Hematopoietic multipotent progenitor cell treated with erythropoietin and hydrocortisone succinate and interleukin-3 and kit ligand, for 17 days (in vitro differentiated cells): Measurements from ENCODE around the gene LAMB3.

Experiments used
- DNase-seq: peaks from one replicate; pipeline ENCODE4 v3.0.0-alpha.2; 2015; ENCODE audit warnings: low spot score

The LAMB3 gene

DNA sequence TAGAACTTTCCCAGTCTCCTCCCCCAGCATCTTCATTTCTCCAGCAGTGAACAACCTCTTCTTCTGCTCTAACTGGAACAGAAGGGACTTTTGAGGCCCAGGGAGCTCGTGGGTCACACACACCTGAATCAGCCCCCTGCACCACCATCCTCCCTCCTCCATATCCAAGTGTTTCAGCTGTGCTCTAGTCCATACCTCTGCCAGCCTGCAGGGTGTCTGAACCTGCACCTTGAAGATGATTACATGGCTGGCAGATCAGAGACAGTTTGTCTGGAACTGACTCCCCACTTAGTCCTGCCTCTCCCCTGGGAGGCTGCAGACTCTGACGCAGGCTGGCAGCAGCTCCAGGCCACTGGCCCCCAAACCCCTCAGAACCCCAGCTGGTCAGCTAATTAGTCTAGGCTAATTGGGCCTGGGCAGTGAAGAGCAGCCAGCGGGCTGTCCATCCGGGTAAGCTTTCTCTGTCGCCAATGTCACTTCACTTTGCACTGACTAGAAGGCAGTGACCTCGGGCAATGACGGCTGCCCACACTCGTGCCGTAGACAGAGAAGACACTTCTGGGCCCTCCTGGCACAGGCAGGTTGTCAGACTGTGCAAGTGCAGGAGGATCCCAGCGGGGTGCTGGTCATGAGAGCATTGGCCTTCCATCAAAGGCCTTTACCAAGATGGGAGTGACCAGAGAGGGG is 56.5 kb downstream of the LAMB3 start:
- DNase-seq: no peak

DNA sequence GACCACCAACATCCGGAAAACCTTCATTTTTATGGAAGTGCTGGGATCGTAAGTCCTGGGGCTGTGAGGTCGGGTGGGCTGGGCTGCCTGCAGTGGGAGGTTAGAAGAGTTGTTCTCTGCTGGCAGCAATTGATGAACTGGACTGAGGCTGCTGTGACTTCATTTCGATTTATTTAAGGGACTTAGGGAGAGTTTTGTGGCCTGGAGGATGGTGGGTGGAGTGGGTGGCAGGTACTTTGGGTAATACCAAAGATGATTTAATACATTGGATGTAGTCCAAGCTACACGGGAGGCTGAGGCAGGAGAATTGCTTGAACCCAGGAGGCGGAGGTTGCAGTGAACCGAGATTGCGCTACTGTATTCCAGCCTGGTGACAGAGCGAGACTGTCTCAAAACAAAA is 57.2 kb downstream of the LAMB3 start:
- no peak for DNase-seq

DNA sequence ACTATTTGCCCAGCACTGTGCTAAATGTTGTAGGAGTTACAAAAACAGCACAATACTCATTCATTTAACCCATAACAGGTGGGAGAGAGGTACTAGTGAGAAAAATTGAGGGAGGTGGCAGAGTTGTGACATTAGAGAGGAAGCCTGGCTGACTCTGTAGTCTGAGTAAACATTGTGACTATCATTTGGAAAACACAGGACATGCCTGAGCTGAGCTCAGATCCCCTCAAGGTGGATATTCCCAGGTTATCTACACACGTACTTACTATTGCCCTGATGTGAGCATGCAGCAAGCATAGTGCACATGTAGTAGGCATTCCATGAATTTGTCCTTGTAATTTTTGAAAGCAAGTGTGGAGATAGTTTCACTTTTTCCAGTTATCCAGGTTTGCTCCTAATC is 57.8 kb downstream of the LAMB3 start:
- no peak for DNase-seq

DNA sequence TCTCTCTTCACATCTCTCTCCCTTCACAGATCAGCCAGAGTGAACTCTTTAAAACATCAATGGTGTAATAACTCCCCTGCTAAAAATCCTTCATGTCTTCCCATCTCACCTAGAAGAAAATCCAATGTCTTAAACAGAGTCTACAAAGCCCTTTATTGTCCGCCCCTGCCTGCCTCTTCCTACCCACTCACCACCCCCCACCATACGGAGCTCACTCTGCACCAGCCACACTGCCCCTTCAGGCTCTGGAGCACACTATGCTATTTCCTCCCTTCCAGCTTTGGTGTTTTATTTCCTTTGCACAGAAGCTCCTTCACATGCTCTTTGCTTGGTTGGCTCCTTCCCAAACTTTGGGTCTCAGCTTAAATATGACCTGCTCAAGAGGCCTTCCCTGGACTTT is 58.5 kb downstream of the LAMB3 start:
- no peak for DNase-seq

DNA sequence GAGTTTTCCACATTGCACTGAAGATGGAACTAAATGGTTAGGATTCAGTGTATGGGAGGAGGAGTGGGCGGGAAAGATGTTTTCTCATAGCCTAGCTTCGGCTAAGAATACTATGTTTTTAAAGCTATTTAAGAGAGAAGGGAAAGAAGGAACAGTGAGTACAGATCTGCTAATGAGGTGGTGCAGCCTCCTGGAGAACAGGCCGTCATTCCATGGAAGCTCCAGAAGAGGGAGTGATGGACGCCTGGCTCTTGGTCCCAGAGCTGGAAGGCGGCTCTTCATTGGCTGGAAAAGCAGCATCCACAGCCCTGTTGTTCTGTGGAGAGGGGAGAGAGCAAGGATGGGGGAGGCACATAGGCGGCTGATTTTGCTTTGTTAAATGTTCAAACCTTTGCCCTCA is 61.8 kb downstream of the LAMB3 start:
- no peak for DNase-seq

DNA sequence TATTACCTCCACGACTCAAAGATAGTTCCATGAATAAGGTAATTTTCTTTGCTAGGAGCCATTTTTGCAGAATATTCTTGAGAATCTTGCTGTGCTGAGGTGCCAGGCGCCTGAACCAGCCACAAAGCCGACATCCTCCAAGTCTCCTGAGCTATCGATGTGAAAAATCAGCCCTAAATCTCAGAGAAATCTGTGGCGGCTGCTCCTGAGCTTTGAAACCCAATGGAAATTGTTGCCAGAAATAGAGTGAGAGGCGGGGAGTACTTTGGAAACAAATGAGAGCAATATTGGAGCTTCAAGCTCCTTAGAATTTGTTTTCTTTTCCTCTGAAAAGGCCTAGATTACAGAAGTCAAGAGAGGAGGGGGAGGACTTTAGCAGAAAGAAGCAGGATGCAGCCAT is 62.4 kb downstream of the LAMB3 start:
- DNase-seq: no peak

DNA sequence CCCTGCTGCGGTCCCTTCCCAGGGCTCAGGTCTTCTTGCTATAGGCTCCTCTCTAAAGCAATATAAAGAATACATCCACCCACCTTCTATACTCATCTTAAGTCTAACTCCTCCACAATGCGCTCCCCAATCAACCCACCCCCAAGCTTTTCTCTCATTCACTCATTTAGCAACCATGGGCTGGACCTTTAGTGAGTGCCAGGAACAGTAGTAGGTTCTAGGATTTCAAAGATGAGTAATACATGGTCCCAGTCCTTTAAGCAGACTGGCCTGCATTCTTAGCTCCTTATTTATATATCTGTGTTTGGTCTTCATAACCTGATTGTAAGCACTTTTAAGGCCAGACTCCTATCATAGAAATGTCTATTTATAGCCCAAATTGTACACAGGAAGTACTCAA is 62.8 kb downstream of the LAMB3 start:
- DNase-seq: no peak

DNA sequence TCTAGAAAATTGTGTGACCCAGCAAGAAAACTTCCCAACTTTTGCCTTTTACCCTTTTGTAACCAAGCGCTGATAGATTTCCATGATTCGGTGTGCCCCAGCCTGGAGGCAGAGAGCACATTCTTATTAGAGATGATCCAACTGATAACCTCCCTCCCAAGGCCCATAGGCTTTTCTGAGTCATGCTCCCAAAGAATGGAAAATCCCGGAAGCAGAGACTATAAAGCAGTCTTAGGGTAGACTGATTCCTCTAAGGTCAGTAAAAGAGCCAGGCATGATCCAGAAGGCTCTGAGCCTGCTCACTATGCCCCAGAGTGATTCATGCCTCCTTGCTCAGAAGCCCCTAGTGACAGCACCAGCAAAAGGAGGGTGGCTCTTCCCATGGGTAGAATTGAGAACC is 64.4 kb downstream of the LAMB3 start:
- no peak for DNase-seq

DNA sequence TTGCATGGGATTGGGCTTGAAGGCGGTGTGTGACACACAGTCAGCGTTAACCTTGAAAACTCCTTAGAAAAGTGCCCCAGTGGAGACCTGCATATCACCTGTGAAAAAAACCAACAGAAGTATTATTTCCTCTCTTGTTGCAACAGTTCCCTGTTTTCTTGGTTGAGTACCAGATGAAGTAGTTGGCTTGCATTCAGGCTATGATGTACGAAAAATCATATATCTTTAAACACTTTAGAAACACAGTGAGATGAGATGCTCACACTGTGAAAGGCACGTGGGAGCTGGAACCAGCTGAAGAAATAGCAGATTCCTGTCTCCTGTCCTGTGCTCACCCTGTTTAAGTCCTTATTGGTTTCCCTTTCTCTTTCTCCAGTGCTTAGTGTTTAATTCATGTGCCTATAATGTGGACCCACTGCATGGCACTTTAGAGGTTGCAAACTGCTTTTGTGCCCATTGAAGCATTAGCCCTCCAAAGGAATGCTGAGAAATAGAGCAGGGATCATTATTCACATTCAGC is 65.9 kb downstream of the LAMB3 start:
- no peak for DNase-seq

DNA sequence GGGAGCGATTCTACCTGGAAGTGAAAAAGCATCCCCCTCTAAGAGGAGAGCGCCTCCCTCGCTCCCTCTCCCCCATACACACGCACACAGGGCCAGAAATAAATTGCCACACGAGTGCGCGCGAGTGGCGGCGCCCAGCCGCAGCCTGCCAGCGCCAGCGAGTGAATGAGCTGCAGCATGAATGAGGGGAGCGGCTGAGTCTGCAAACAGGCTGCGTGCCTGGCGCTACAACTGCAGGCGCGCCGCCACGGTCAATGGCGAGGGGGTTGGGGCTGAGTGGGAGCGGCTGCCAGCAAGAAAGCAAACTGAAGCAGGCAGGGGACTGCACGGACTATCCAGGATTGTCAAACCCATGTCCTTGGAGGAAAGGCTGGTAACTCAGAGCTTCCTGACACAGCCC is 66.6 kb downstream of the LAMB3 start:
- no peak for DNase-seq

DNA sequence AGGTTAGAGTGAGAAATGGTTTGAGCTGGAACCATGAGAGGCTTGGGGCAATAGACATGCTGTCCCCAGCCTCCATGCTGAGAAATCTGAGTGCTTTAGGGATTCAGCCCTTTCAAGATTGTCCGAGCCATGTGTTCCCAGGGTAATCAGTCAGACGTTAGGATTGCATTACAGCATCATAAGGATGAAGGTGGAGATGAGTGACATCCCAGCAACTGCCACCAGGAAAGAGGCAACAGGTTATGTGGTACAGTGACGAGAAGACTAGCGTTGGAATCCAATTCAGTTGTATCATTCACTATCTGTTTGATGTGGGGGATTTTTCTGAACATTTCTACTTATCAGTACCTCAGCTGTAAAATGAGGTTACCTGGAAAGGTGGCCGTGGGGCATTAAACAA is 67.0 kb downstream of the LAMB3 start:
- DNase-seq: no peak

DNA sequence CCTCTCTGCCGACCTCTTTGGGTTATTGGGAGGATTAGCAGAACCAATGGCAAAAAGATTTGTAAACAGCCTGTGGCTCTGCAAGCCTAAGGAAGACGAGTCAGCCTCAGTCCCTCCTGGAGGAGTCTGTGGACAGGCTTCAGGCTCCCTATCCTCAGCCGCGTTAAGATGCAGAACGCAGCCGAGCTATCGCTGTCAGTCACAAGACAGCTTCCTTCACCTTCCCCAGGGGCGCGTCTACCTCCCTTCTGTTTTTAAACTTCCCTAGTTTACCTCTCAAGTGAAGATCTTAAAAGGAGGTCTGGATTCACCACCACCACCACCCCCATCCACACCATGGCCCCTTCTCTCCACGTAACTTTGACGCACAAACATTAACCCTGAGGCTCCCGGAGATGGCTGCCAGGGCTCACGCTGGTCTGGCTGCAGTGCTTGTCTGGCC is 68.0 kb downstream of the LAMB3 start:
- no peak for DNase-seq

DNA sequence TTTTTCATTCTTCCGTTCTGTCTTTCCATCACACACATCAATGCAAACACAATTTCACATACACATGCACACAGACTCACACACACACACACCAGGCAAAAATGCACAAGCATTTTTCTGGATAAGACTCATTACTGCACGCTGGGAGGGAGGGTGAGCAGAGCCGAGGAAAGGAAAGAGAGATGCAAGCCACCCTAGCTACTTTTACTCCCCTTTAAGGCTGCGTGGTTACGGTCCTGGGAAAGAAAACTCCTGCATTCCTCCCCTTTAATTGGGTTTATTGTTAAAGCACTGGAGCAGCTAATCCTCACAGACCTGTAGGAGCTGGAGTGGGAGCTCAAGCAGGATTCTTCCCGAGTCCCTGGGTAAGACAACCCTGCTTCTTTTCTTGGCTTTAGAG is 68.8 kb downstream of the LAMB3 start, which contains the start of gene CAMK1G:
Gene CAMK1G, plus strand, starts transcription at position 307 of the 400 bp plus-strand sequence. CDS start 11,270 bp downstream, outside the sequence.
- no peak for DNase-seq

DNA sequence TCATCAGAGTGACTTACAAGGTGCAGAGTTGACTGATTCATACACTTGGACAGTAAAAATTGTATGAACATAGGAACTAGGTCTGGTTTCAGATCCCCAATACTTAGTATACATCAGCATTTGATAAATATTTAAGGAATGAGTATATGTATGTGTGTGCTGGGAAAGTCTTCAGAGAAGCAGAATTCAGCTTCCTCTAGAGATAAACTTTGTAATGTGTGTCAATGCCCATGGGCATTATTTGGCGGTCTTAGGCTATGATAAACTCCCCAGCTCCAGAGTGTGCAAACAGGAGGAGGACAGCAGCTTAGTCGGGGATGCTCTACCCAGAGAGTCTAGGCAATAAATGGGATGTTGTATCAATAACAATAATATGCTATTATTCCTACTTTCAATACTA is 71.6 kb downstream of the LAMB3 start:
- no peak for DNase-seq

DNA sequence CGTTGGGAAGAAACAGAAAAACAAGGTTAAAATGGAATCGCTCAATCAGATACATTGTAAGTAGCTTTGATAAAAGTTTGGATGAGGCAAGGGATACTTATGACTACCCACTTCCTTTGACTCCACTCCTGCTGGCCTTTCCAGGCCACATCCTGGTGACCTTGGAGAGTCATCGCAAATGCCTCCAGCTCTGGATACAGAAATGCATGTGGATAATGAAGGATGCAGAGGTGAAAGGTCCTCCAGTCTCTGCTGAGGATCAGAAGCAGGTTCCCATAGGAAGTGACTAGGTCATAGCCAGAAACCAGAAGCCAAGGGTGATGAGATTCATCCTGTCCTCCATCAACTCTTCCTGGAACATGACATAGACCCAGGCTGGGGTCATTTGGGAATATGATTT is 74.9 kb downstream of the LAMB3 start:
- no peak for DNase-seq

DNA sequence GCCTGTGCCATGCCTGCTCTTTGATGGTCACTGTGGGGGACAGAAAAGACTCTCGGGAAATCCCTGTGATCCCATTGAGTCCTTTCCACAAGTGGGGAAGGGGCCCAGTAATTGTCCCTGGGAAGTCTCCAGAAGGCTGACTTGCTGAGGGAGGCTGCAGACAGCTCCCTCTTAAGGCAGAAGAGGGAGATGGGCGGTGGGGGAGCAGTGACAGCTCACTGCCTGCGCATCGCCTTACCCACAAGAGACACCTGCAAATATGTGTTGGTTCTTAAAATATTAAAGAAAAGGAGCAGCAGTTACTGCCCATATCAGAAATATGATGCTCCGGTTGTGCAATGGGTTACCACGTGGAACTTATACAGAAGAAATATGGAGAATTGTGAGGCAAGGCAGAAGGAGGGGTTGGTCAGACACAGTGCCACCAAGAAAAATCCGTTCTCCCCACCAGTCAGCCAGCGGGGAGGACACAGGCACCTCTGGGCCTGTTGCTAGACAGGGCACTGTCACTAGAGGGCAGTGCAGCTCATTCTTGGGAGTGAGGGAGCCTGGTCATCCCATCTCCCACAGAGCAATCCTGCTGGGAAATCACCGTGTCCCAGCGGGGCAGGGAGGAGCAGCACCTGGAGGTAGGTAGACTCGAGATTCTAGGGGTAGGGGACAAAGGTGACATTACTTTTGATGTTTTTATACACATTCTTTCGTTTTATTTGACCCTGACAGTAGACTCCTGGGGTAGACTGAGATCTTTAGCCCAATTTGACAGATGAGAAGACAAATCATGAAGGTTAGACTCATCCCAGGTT is 75.6 kb downstream of the LAMB3 start:
- DNase-seq: peak; percentile 71

DNA sequence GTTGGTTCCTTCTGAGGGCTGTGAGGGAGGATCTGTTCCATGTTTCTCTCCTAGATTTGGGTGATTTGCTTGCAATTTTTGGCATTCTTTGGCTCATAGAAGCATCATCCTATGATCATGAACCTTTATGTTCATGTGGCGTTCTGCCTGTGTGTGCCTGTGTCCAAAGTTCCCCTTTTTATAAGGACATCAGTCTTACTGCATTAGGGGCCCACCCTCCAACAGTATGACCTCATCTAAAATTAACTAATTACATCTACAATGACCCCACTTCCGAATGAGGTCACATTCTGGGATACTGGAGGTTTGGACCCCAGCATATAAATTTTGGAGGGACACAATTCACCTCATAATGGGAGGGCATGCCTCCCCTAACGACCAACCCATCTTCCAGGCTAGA is 81.5 kb downstream of the LAMB3 start:
- DNase-seq: no peak

DNA sequence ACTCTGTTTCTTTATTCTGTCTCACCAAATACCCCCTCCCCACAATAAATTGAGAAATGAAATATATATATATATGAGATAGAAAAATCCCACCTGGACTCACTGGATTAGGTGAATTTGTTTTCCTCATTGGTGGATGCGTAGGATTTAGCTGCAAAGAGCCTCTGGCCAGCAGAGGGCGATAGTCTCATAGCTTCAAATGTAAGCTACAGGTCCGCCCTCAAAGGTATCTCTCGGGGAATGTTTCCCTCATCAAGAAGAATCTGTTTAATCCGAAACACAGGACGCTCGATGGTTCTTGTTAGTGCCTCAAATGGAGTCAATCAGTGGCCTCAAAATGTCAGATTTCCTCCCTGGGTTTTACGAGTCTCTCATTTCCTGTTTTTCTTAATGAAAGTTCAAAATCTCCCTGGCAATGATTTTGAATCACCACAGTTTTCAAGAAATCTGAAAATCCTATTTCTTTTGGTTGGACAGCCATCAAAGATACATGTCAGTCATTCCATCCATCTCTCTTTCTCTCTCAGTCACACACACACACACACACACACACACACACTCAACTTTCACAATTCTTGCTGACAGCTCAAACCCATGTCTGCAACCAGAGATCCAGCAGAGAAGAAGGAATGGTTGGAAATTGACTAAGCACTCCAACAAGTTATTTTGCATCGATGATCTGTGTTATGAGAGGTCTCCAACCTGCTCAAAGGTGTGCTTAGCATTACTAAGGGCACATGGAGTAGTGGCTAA is 82.6 kb downstream of the LAMB3 start:
- DNase-seq: peak; percentile 75

DNA sequence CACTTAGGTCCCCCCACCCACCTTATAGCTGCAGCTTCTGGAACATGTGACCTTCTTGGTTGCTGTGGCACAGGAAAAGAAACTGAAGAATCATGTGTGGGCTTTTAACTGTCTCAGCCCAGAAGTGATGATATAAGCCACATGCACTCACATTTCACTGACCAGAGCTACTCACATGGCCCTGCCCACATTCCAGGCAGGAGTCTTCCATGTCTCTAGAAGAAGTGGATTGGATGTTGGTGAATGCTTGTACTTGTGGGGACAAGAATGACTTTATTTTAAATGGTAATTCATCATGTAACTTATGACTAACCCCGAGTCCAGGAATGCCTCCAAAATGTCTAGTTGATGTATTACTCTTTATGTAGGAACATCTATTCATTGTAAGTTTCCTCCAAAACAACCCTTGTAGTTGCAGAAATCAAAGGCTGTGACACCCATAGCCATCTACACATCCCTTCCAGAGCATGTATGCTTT is 84.5 kb downstream of the LAMB3 start:
- DNase-seq: no peak

DNA sequence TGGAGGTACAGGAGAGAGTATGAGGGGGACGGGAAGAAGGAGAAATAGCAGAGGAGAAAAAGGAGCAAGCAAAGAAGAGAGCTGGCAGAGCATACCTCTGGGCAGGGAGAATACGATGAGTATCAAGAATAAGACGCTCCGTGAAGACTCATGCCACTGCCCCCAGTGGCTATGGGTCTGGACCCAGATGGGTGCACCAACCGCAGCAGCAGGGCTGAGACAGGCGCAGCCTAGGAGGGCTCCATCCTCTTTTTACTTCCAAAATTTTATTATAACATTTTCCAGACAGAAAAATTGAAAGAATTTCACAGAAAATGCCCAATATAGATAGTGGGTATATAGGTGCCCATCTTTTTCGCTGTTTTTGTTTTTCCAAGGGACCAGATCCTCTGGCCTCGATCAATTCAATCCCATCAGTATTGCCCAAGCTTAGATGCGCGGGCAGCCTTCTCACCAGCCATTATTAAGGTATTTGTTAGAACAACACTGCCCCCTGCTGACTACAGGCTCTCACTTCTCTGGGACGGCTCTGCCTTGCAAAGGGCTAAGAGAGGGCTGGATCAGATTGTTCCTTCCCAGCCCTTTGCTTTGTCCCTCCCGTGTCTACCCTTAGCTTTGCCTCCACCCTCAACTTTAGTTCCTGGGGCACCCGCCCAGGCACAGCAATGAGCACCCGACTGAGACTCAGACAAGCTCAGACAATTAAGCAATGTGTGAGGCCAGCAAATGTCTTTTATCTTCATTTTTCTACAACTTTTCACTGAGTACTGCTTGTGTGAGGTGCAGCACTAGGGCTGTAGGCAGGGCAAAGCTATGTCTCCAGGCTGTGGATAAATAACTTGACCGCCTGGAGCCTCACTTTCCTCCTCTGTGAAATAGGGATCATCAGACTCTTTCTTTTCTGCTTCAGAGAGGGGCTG is 86.2 kb downstream of the LAMB3 start:
- peak; percentile 68 for DNase-seq
